Stimulated activated CD8-positive, alpha-beta memory T cell treated with anti-CD3 and anti-CD28 coated beads, Interleukin-7, amount 100 ng/mL, for 24 hours (primary cell): Measurements from ENCODE around the gene AFG1L.
"Not testable (repeated sequence)": the region's sequence is repeated elsewhere in the genome, so short reads cannot be mapped to it uniquely, and the experiment has no call there.

Experiments used
- DNase-seq: peaks from one replicate; pipeline ENCODE4 v3.0.0-alpha.2; 2020; ENCODE audit warnings: low read depth

Gene AFG1L

DNA sequence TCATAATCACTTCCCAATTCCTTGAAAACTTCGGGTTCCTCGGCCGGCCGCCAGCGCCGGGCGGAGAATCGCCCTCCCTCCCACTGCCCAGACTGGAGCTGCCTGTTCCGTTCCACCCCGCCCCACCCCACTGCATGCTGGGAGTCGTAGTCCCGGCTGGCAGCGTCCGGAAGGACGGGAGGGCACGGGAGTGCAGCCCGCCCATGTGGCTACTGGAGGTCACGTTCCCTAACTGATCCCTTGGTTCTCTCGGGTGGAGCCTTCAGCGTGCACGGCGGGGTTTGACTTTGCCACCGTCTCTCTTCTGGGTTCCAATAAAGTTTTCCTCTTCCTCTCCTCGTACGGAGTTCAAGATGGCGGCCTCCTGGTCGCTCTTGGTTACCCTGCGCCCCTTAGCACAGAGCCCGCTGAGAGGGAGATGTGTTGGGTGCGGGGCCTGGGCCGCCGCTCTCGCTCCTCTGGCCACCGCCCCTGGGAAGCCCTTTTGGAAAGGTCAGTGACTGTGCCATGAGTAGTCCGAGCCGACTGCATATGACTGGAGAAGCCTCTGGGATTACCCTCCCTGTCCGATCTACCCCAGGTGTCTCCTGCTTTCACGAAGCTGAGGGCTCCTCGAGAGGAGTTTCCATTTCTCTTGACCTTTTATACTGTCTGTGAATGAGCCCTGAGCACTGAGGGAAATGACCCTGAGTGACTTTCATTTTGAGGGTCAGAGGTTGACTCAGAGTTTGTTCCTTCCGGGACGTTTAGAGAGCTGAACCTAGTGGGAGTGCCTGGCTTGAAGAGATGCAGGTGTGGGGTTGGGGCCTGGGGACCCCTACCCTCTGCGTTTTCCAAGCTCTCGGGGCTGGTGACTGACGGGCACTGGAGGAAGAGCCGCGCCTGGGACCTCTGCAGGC, at the start of gene AFG1L:
TSS of gene AFG1L (plus strand) at position 328 of the 899 bp plus-strand sequence. CDS start at position 354, 26 bp downstream.
- DNase-seq, result peak; percentile 79

DNA sequence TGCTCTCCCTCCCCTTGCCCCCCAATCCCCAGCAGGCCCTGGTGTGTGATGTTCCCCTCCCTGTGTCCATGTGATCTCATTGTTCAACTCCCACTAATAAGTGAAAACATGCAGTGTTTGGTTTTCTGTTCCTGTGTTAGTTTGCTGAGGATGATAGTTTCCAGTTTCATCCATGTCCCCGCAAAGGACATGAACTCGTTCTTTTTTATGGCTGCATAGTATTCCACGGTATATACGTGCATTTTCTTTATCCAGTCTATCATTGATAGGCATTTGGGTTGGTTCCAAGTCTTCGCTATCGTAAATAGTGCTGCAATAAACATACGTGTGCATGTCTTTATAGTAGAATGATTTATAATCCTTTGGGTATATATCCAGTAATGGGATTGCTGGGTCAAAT, 49.8 kb upstream of the AFG1L start:
- DNase-seq, result not testable (repeated sequence)

DNA sequence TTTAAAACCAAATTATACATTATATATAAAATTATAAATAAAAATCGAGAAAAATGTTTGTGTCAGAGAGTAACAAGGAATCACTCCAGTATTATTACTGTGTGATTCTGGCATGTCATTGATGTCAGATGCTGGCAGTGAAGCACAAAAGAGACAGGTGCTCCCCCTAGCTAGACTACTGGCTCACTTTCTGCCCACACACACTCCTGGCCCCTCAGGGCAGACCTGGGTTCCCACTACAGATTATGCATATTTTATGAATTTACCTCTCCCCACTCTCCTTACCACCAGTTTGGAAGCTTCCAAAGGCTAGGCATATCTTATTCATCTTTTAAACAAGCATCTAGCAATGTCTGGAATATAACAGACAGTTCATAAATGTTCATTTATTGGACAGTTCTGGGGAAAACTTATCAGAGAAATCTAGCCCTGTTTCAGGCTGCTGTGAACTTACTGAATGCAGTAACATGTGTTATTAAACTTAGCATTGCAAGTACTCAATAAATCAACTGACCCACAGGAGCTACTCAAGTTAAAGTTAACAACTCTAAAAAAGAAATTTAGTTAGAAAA, 46.8 kb upstream of the AFG1L start:
- no peak for DNase-seq

DNA sequence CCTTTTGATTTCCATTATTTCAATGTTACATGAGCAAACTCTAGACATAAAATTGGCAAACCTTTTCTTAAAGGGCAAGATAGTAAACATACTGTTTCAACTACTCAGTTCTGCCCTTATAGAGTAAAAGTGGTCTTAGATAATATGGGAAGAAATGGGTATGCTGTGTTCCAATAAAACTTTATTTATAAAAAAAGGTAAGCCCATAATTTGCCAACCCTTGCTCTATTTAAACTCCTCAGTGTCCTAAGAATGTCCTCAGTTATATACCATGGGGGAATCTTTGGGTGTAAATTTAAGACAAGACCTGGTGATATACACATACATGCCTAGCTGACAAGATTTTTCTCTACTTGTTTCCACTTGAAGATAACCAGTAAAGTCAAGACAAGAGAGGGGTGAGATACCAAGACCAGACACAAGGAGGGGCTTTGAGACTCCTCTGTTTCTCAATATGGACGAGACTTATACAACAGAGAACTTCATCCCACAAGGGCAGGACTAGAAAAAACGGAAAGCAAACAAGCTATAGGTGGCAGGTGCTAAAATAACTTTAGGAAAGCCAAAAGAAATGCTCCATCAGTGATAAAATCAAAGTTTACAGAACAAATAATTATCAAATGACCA, 44.5 kb upstream of the AFG1L start:
- DNase-seq, result no peak

DNA sequence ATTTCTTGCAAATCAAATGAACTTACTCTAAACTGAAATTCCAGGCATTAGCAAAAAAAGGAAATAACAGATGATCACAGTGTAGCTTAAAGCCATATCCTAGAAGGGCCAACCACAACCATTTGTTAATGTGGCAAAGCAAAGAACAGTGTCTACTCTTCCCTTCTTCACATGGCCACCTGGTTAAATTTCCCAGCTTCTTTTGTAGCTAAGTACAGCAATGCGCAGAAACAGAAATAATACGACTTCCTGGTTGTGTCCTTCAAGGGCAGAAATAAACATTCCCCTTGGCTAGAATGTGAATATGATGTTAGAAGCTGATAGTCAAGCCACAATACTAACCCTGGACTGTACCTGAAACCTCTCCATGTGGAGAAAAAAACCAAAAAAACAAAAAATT, 43.6 kb upstream of the AFG1L start:
- no peak for DNase-seq

DNA sequence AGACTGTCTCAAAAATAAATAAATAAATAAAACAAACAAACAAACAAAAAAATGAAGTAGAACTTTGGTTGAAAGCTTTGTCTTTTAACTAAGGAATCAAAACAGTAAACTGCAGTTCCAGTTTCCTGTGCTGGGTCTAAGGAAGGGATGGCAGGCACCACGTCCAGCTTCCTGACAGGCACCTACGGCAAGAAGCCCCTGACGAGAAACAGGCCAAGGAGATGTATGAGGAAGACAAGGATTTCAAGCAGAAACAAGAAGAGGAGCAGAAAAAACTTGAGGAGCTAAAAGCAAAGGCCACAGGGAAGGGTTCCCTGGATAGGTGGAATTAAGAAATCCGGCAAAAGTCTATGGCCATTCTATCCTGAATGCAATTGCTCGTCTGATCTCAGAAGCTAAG, 42.8 kb upstream of the AFG1L start:
- no peak for DNase-seq

DNA sequence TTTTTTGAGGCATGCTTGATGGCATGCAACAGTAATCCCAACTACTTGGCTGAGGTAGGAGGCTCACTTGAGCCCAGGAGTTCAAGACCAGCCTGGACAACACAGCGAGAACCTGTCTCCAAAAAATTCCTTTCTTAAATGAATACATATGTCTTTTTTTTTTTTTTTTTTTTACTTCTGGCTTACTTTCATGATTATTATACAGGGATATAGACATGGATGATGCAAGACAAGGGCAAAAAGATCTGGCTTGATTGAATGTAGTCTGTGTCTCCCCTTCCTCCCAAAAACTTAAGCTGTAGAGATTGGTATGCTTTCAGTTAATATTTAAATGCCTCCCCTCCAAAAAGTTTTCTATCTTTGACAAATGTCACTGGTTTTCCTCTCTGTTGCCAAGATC, 41.6 kb upstream of the AFG1L start:
- no peak for DNase-seq

DNA sequence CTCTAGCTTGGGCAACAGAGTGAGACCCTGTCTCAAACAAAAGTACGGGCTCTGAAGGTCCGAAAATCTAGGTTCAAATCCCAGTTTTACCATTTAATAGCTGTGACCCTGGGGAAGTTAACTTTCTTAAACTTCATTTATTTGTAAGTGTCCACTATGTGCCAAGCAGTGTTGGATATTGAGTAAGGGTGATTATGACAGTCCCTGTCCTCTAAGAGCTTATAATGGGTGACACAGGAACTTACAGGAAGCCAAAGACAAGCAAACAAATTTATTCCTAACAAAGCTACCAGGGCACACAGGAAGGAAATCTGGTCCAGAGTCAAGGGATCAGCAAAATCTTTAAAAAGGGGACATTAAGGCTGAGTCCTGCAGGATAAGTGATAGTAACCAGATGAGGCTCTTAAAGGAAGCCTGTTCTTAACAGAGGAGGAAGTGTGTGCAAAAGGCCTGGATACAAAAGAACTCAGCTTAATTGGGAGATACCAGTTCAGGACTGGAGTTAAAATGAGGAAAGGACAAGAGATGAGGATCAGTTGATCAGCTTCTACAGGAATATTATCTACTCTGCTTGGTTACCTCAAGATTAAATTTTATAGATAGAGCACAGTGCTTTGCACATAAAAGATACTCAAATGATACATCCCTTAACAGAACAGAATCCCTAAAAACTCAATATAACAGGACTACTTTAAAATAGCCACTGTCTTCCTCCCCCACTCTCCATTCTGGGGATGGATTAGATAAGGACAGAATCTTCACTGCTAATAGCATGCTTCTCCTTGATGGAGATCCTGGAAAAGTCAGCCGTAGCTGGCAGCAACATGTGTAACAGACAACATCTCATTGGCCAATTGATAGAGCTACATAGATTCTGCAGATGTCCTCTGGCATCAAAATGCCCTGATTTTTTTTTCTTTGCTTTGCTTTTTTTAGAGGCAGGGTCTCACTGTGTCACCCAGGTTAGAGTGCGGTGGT, 40.1 kb upstream of the AFG1L start:
- no peak for DNase-seq

DNA sequence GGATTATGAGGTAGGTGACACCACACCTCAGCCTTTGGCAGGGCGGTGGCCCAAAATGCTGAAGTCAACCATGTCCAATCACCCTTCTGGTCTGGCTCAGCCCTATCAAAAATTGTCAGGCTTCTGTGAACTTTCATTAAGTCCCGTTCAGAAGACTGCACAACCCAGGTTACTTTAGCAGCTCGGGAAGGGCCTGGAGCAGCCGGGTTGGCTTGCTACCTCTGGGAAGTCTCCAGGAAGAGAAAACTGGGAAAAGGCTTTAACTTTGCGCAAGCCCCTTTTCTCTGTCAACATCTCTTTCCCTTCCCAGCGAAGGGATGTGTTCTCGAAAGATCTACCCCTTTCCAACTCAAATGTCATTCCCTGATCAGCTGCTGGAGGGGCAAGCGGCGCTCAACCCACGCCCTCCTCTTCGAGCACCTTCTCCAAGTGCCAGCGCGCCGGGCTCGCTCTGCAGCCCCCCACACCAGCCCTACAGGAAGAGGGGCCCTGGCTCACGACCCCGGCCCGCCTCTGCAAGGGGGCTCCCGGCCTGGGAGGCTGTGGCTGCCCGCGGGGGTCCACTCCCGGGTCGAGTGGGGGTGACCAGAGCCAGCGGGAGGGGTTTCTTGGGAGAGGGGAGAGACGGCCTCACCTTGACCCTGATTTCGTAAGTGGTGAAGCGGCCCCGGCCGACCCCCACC, 34.6 kb upstream of the AFG1L start:
- no peak for DNase-seq

DNA sequence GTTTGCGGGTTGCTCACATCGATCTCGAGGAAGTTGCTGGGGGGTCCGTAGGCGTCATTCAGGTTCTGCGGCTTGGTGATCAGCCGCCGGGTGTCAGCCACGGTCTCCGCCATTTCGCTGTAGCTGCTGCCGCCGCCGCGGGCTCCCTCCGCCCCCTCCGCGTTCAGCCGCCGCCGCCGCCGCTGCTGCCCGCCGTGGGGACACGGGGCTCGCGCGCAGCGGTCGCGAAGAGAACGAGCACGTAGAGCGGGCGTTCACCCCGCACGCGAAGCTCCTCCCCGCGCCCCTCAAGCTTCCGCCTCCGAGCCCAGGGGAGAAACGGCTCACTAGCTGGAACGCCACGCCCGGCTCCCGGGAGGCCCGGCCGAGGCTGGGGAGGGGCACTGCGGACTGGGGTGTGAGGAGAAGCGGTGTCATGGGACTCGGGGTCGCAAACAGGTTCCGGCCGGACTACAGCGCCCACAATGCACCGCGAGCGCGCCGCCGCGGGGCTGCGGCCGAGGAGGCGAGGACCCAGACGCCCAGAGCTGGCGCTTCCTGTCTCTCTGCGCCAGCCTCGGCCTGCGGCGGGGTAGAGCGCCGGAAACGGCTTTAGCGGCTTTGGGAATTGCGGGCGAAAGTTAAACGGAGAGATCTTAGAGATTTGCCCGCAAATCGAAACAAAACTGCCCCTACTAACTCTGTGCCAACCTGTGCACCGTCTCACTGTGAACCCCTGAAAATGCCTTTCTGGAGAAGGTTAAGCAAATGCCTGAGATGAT, 33.9 kb upstream of the AFG1L start, which contains the start of gene SNX3:
TSS of gene SNX3 (minus strand) at position 232 of the 761 bp plus-strand sequence. CDS start at position 113, 119 bp downstream.
- DNase-seq, result peak; percentile 74

DNA sequence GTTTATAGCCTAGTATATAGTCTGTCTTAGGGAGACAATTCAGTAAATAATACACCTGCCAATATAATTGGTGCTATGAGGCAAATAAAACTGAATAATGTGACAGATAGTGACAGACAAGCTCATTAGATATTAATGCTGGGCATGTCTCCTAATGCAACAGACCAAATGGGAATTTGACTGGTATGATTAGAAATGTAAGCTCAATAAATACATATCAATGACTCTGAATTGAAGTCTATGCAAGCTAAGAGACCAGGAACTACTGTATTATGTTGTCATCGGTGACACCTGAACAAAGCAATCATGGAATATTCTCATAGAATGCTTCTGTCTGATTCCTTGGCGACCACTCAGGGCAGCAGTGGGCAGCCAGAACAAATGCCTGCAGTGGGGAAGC, 31.5 kb upstream of the AFG1L start:
- no peak for DNase-seq

DNA sequence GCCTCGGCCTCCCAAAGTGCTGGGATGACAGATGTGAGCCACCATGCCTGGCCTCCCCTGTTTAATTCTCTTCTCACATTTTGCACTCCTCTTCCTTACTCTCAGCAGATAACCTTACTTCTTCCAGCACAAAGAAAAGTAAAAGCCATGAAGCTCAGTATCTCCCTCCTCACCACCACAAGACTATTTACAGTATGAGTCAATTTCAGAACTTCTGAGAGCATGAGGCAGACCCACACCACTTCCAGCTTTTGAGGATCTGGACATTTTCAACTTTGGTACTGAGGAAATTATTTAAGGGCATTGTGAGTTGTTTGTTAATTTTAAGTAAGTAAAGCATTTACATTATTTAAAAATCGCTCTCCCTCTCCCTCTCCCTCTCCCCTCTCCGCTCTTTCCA, 26.0 kb upstream of the AFG1L start:
- no peak for DNase-seq

DNA sequence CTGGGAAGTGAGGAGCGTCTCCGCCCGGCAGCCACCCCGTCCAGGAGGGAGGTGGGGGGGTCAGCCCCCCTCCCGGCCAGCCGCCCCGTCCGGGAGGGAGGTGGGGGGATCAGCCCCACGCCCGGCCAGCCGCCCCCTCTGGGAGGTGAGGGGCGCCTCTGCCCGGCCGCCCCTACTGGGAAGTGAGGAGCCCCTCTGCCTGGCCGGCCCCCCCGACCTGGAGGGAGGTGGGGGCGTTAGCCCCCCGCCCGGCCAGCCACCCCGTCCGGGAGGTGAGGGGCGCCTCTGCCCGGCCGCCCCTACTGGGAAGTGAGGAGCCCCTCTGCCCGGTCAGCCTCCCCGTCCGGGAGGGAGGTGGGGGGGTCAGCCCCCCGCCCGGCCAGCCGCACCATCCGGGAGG, 24.9 kb upstream of the AFG1L start:
- not testable (repeated sequence) for DNase-seq

DNA sequence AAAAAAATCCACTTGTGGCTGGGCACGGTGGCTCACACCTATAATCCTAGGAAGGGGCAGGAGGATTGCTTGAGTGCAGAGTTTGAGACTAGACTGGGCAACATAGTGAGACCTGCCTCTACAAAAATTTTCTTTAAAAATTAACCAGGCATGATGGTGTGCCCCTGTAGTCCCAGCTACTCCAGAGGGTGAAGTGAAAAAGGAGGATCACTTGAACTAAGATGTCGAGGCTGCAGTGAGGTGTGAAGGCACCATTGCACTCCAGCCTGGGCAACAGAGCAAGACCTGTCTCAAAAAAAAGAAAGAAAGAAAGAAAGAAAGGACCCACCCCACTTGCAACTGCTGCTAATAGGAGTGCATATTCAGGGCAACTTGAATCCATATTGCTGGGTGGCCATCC, 20.3 kb upstream of the AFG1L start:
- DNase-seq, result no peak

DNA sequence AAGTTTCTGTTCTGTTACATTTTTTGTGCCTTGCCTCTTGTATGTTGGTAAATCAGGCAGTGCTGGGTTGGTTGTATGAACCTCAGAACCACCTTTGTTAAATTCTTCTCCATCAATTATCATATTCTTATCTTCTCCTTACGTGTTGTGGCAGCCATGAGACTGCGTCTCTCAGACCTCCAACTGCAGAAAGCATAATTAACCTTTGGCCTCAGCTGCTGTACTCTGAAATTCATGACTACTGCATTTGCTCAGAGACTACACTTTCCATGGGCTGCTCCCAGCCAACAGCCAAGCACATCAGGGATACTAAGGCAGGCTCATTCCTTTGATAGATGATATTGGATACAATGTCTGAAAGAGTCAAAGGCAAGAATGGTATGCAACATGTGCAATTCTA, 18.9 kb upstream of the AFG1L start:
- no peak for DNase-seq

DNA sequence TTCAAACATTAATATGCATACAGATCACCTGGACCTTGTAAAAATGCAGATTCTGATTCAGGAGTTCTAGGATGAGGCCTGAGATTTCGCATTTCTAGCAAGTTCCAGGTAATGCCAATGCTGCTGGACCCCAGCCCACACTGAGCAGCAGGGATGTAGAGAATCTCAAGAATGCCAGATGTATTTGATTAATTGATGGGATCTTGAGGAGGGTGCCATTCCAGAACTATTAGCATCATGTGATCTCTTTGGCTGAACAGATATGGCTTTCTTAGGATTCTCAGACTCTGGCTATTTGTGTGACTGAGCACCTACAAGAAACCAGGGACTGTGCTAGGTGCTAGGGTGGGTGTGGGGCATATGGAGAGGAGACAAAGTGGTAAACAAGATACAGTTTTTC, 17.6 kb upstream of the AFG1L start:
- DNase-seq, result no peak

DNA sequence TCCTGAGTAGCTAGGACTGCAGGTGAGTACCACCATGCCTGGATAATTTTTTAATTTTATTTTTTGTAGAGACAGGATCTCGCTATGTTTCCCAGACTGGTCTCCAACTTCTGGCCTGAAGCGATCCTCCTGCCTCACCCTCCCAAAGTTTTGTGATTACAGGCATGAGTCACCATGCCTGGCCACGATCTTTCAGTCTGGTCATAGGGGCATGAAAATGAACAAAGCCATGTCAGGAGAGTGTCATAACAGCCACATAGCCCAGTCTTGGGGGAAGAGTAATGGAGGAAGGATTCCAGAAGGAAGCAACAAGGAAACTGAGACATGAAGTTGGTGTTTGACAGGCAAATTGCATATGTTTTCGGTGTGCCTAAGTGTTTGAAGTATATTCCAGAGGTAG, 17.0 kb upstream of the AFG1L start:
- no peak for DNase-seq

DNA sequence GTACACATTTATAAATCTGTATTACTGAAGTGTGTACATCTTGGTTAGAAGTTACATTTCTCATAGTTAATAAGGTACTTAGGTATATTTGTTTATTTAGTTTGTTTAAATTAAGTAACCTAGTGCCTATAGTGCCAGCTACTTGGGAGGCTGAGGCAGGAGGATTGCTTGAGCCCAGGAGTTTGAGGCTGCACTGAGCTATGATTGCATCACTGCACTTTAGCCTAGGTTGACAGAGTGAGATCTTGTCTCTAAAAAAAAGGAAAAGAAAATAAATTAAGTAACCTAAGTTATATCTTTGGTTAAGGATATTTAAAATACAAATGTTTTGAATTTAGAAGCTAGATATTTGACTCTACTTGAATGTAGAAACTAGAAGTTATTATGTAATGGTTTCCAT, 9.5 kb upstream of the AFG1L start:
- DNase-seq, result no peak

DNA sequence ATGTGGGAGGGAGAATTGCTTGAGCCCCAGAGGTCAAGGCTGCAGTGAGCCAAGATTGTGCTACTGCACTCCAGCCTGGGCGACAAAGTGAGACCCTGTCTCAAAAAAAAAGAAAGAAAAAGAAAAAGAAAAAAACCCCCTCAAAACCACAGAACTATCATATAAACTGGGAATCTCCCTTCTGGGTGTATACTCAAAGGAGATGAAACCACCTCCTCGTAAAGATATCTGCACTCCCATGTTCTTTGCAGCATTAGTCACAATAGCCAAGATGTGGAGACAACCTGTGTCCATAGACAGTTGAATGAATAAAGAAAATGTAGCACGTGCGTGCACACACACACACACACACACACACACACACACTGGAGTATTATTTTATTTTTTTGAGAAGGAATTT, 8.5 kb upstream of the AFG1L start:
- no peak for DNase-seq

DNA sequence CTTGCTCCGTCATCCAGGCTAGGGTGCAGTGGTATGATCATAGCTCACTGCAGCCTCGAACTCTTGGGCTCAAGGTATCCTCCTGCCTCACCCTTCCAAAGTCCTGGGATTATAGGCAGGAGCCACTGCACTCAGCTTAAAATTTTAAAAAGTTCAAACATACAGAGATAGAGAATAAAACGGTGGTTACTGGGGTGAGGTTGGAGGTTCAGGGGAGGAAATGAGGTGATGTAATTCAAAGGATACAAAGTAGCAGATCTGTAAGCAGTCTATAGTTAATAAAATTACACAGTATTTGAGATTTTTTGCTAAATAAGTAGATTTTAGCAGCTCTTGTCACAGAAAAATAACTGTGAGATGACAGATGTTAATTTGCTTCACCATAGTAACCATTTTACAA, 7.5 kb upstream of the AFG1L start:
- DNase-seq, result no peak

DNA sequence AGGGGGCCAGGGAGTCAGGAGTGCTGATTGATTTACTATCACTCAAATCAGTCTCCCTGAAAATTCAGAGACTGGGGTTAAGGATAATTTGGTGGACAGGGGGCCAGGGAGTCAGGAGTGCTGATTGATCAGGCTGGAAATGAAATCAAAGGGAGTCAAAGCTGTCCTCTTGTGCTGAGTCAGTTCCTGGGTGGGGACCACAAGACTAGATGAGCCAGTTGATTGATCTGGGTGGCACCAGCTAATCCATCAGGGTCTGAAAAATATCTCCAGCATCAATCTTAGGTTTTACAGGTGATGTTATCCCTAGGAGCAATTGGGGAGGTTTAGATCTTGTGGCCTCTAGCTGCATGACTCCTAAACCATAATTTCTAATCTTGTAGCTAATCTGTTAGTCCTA, 6.1 kb upstream of the AFG1L start:
- no peak for DNase-seq
